ENCODE data around the gene OTUD7B.

Gene OTUD7B

DNA sequence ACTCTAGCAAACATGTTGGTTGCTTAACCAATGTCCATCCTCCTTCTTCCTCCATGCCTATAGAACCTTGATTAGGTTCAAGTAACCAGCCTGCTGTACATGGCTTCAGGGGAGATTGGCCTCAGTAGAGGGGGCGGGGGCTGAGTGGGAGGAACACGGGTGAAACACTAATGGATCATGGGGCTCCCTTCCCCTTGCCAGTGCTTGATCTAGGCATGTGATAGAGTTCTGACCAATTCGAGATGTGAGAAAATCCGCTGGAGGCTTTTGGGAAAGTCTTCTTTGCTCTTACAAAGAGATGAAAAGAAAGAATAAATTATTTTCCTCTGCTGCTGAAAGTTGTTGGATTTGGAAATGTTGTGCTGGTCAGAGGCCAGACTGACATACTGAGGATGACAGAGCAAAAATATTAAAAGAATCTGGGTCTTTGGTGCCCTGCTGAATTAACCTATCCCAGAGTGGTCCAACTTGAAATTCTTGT is 5.2 kb upstream of the OTUD7B start:
- no peak for TF ChIP-seq POLR2AphosphoS5 (IDR thresholded peaks at IDR 0.05; ENCODE audit: low read depth, low read length)
- no peak for TF ChIP-seq SIN3A (IDR thresholded peaks at IDR 0.05; ENCODE audit: borderline replicate concordance, insufficient read depth, low read length)
- TF ChIP-seq, protein P1, sequence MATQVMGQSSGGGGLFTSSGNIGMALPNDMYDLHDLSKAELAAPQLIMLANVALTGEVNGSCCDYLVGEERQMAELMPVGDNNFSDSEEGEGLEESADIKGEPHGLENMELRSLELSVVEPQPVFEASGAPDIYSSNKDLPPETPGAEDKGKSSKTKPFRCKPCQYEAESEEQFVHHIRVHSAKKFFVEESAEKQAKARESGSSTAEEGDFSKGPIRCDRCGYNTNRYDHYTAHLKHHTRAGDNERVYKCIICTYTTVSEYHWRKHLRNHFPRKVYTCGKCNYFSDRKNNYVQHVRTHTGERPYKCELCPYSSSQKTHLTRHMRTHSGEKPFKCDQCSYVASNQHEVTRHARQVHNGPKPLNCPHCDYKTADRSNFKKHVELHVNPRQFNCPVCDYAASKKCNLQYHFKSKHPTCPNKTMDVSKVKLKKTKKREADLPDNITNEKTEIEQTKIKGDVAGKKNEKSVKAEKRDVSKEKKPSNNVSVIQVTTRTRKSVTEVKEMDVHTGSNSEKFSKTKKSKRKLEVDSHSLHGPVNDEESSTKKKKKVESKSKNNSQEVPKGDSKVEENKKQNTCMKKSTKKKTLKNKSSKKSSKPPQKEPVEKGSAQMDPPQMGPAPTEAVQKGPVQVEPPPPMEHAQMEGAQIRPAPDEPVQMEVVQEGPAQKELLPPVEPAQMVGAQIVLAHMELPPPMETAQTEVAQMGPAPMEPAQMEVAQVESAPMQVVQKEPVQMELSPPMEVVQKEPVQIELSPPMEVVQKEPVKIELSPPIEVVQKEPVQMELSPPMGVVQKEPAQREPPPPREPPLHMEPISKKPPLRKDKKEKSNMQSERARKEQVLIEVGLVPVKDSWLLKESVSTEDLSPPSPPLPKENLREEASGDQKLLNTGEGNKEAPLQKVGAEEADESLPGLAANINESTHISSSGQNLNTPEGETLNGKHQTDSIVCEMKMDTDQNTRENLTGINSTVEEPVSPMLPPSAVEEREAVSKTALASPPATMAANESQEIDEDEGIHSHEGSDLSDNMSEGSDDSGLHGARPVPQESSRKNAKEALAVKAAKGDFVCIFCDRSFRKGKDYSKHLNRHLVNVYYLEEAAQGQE (IDR thresholded peaks at IDR 0.05; ENCODE audit: insufficient read depth in 1 of 2, low read depth in 2 of 2, low read length in 2 of 2): no peak
- no peak for TF ChIP-seq FOXP2 (optimal IDR thresholded peaks at IDR 0.05; ENCODE audit: borderline replicate concordance, extremely low read depth, extremely low read length, insufficient read depth)
- TF ChIP-seq TAF1 (IDR thresholded peaks at IDR 0.05; ENCODE audit: borderline replicate concordance, insufficient read depth, low read length): no peak

DNA sequence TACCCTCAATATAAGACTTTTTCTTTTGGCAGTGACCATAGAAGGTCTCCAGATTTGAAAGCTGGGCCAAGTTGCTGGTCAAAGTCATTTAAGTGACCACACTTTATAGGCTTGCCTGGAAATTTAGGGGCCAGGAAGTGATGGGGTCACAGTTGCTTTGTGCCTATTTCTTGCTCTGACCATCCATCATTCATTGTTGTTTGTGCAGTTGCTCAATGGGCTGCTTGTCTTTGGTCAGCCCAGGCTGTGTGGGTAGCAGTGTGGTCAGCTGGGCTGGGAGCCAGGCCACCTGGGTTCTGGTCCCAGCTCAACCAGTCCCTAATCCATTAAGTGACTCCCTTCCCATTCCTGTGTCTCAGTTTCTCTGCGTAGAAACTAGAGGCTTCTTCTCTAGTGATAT is 2.1 kb upstream of the OTUD7B start:
- TF ChIP-seq TAF1 (IDR thresholded peaks at IDR 0.05; ENCODE audit: borderline replicate concordance, insufficient read depth, low read length): no peak
- TF ChIP-seq FOXP2 (optimal IDR thresholded peaks at IDR 0.05; ENCODE audit: borderline replicate concordance, extremely low read depth, extremely low read length, insufficient read depth): no peak
- no peak for TF ChIP-seq POLR2AphosphoS5 (IDR thresholded peaks at IDR 0.05; ENCODE audit: low read depth, low read length)
- no peak for TF ChIP-seq SIN3A (IDR thresholded peaks at IDR 0.05; ENCODE audit: borderline replicate concordance, insufficient read depth, low read length)
- TF ChIP-seq, protein P1 (IDR thresholded peaks at IDR 0.05; ENCODE audit: insufficient read depth in 1 of 2, low read depth in 2 of 2, low read length in 2 of 2): no peak

DNA sequence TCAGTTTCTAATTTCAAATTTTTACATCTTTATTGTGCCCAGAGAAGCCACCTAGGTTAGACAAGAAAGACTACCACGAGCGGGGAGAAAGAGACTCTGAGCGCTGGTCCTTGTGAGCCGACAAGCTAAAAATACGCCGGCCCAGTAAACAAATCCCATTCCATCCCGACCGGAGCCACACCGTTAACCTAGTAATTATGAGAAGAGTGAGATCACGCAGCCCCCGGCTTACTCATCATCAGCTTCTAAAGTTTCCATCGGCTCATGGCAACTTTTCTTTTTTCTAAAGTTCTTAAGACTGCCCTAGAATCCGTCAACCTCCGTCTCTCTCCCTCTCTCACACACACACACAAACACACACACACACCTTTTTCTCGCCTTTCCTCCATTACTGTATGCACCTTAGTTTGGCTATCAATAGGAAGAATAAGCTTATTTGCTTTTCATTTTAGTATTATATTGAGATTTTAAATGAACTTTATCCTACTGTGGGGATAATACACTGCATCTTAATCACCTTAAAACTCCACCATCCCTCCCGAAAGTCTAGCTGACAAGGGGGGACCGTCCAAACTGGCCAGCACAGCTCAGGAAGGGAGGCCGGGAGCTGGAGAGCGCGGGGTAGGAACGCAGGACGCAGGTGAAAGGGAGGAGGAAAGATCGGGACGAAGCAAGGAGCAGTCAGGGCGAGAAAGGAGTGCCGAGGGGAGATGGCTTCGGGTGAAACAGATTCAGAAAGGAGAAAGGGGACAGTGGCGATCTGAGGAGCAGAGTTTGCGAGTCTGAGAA is 728 bp downstream of the OTUD7B start:
- TF ChIP-seq FOXP2 (optimal IDR thresholded peaks at IDR 0.05; ENCODE audit: borderline replicate concordance, extremely low read depth, extremely low read length, insufficient read depth): no peak
- TF ChIP-seq POLR2AphosphoS5 (IDR thresholded peaks at IDR 0.05; ENCODE audit: low read depth, low read length): no peak
- TF ChIP-seq SIN3A (IDR thresholded peaks at IDR 0.05; ENCODE audit: borderline replicate concordance, insufficient read depth, low read length): no peak; the same call in 1 of the 2 replicates
- TF ChIP-seq TAF1 (IDR thresholded peaks at IDR 0.05; ENCODE audit: borderline replicate concordance, insufficient read depth, low read length): no peak
- TF ChIP-seq, protein P1 (IDR thresholded peaks at IDR 0.05; ENCODE audit: insufficient read depth in 1 of 2, low read depth in 2 of 2, low read length in 2 of 2): no peak

DNA sequence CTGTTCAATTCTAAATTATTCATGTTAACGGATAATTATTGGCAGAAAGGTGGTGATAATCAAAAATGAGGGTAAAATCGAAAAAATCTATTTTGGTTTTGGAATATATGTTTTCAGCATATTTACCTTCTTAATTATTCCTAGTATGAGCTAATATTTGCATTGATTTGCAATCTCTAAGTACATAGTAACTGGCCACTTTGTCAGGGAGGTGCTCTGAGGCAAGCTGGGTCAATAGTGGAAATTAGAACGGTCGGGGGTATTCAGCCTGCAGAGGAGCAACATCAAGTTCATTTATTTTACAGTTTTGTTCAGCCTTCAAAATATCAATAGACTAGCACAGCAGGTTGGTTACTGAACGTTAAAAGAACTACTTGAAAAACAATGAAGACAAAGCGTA is 1.8 kb downstream of the OTUD7B start:
- TF ChIP-seq FOXP2 (optimal IDR thresholded peaks at IDR 0.05; ENCODE audit: borderline replicate concordance, extremely low read depth, extremely low read length, insufficient read depth) (no peak), TAF1 (IDR thresholded peaks at IDR 0.05; ENCODE audit: borderline replicate concordance, insufficient read depth, low read length) (no peak), POLR2AphosphoS5 (IDR thresholded peaks at IDR 0.05; ENCODE audit: low read depth, low read length) (no peak), SIN3A (IDR thresholded peaks at IDR 0.05; ENCODE audit: borderline replicate concordance, insufficient read depth, low read length) (no peak)
- TF ChIP-seq, protein P1 (IDR thresholded peaks at IDR 0.05; ENCODE audit: insufficient read depth in 1 of 2, low read depth in 2 of 2, low read length in 2 of 2): no peak

All from PFSK-1 (cell line).